AG04450 (cell line): Measurements from ENCODE around the gene MEPE. TPM values are rescaled to one million over a fixed set of nuclear protein-coding genes. Genes with fewer than 3 reads are reported as not detected.

ENCODE experiments used
- CTCF ChIA-PET: fragments of 300-600, 350-600 bp; formaldehyde crosslinking; extraction: SDS; loops from one replicate; lab custom pipeline; 2022; ENCODE audit warnings: antibody characterized with exemption, inconsistent platforms; lab: Charles Lee
- POLR2A ChIA-PET: fragments of 350-600 bp; formaldehyde crosslinking; extraction: SDS; loops from one replicate; lab custom pipeline; 2021; ENCODE audit warnings: antibody characterized with exemption, inconsistent platforms; lab: Yijun Ruan, JAX
- DNase-seq: peaks from one replicate; pipeline ENCODE4 v3.0.0-alpha.2; 2011; ENCODE audit warnings: low read depth, low spot score
- H3K27ac ChIP-seq: one replicate; pipeline ENCODE4 v1.5.1; 2012; ENCODE audit warnings: low read depth, low read length, control low read depth
- H3K27me3 ChIP-seq: one replicate; pipeline ENCODE4 v1.6.0; 2012; ENCODE audit warnings: low read length; ENCODE audit not compliant: control insufficient read depth, insufficient read depth
- H3K4me3 ChIP-seq: 2 replicates; pipeline ENCODE4 v1.5.1; 2011; ENCODE audit warnings: mild to moderate bottlenecking, low read depth, low read length, control low read depth
- H3K9me3 ChIP-seq: 2 replicates; pipeline ENCODE4 v1.5.1; 2012; ENCODE audit warnings: low read length; ENCODE audit not compliant: control insufficient read depth, insufficient read depth
- polyA plus RNA-seq: library from polyadenylated mRNA; depleted of rRNA; stranded (reverse); fragments of >200 nt; gene quantifications from 2 replicates; pipeline ENCODE4 v1.2.3, GENCODE V29; 2011
- TF ChIP-seq, protein P1 (sequence below): IDR thresholded peaks from 2 replicates; pipeline ENCODE4 v1.5.1; 2011; ENCODE audit warnings: low read depth, low read length, control low read depth, inconsistent platforms

Gene MEPE
- polyA plus RNA-seq, 1 experiment: not detected

DNA sequence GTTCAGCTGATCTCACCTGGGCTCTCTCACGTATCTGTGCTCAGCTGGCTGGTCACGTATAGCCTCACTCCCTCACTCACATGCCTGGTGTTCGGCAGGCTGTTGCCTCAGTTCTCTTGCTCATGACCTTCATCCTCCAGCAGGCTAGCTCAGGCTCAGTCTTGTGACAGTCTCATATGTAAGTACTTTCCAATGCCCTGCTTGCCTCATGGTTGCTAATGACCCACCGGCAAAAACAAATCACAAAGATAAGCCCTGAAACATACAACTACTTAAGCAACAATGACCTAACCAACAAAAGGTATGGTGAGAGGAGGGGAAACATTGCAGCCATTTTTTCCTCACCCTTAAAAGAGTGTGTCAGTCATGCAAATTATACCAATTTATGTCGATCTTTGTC lies 25.0 kb downstream of the MEPE start:
- ChIA-PET POLR2A (no interaction called here), CTCF (interaction anchor here (1.0 to 6.3 kb wide), 3 partner anchors 9 to 352 kb away, joined by 3 to 127 read pairs (median 4); no protein-coding TSS in a partner anchor)
- Histone ChIP-seq H3K27me3 (no peaks in the 10 kb centered on the region), H3K4me3 (no peak overlapping the region), H3K27ac (no peak overlapping the region), H3K9me3 (no peaks in the 10 kb centered on the region)
- TF ChIP-seq, protein P1, sequence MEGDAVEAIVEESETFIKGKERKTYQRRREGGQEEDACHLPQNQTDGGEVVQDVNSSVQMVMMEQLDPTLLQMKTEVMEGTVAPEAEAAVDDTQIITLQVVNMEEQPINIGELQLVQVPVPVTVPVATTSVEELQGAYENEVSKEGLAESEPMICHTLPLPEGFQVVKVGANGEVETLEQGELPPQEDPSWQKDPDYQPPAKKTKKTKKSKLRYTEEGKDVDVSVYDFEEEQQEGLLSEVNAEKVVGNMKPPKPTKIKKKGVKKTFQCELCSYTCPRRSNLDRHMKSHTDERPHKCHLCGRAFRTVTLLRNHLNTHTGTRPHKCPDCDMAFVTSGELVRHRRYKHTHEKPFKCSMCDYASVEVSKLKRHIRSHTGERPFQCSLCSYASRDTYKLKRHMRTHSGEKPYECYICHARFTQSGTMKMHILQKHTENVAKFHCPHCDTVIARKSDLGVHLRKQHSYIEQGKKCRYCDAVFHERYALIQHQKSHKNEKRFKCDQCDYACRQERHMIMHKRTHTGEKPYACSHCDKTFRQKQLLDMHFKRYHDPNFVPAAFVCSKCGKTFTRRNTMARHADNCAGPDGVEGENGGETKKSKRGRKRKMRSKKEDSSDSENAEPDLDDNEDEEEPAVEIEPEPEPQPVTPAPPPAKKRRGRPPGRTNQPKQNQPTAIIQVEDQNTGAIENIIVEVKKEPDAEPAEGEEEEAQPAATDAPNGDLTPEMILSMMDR: no peak
- DNase-seq: no peak

DNA sequence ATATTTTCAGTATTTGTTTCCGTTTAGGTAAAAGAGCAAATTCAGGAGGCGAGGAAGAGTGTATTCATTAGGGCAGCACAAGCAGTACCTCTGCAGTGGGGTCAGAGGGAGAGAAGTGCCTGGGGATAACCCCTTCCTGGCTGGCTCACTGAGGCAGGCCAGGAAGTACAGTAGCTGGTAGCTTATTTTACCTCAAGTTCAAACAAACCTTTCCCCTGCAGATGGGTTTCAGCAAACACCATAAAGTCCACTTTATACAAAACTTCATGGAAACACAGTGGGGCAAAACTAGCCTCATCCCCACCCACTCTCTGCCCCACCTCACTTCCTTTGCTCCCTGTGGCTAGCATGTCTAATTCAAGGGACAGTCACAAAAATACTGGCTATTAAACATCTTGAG lies 29.5 kb downstream of the MEPE start:
- ChIA-PET CTCF (no interaction called here), POLR2A (no interaction called here)
- H3K4me3 ChIP-seq: no peak overlapping the region
- no peak overlapping the region for H3K27ac ChIP-seq
- no peak for DNase-seq
- TF ChIP-seq, protein P1: no peak
- no peaks in the 10 kb centered on the region for H3K27me3 ChIP-seq
- H3K9me3 ChIP-seq: no peaks in the 10 kb centered on the region; the same call in 1 of the 2 replicates

DNA sequence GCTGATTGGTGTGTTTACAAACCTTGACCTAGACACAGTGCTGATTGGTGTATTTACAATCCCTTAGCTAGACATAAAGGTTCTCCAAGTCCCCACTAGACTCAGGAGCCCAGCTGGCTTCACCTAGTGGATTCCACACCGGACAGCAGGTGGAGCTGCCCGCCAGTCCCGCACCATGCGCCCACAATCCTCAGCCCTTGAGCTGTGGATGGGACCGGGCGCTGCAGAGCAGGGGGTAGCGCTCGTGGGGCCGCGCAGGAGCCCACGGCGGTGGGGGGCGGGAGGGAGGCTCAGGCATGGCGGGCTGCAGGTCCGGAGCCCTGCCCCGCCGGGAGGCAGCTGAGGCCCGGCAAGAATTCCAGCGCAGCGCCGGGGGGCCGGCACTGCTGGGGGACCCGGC lies 30.7 kb downstream of the MEPE start:
- POLR2A ChIA-PET: no interaction called here
- CTCF ChIA-PET: interaction anchor here (0.9 to 2.1 kb wide), 2 partner anchors 8 to 111 kb away, joined by 3 to 10 read pairs; partner anchors contain the start of gene SPP1
- TF ChIP-seq, protein P1: no peak
- no peaks in the 10 kb centered on the region; the same call in 1 of the 2 replicates for H3K9me3 ChIP-seq
- no peak for DNase-seq
- no peaks in the 10 kb centered on the region for H3K27me3 ChIP-seq
- no peak overlapping the region for H3K27ac ChIP-seq
- no peak overlapping the region for H3K4me3 ChIP-seq

DNA sequence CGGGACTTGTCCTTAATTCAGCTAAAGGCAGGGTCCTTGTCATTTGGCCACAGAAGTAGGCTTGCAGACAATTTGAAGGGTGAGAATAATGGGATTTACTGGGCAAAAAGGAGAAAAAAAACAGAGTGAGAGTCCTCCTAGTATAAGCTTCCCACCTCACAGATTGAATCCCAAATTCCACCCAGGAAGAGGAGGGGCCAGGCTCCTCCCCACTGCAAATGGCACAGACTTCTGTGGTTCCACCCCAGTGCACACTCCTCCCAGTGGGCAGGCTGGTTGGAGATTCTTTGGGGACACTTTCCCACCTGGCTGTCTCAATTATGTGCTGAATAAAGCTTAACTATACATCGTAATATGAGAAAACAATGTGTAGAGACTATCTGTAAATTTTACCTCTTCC lies 31.6 kb downstream of the MEPE start:
- Histone ChIP-seq H3K27ac (no peak overlapping the region), H3K27me3 (no peaks in the 10 kb centered on the region), H3K9me3 (no peaks in the 10 kb centered on the region; the same call in 1 of the 2 replicates), H3K4me3 (no peak overlapping the region)
- TF ChIP-seq, protein P1: no peak
- CTCF ChIA-PET: interaction anchor here (0.9 to 2.1 kb wide), 2 partner anchors 9 to 110 kb away, joined by 3 to 10 read pairs; partner anchors contain the start of gene SPP1
- POLR2A ChIA-PET: no interaction called here
- no peak for DNase-seq

DNA sequence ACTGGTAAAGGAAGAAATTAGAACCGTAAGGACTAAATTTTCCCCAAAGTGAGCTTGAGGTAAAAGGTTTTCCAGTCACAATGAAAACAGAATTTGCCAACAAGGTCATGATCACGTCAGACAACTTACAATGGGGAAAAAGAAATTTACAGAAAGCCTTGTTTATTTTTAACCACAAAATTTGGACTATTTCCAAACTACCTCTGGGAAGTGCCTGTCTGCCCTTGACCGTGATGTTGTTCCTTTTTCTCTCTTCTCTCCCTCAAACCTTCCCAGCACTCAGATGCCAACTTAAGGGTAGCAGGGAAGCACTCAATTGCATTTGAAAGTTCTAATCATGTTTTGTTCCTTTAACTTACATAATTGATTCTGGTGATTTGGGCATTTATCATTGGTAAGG lies 32.5 kb downstream of the MEPE start:
- ChIA-PET CTCF (interaction anchor here (1.0 kb wide), 1 partner anchor 12 kb away, joined by 4 read pairs; no protein-coding TSS in a partner anchor), POLR2A (no interaction called here)
- Histone ChIP-seq H3K27ac (no peak overlapping the region), H3K4me3 (no peak overlapping the region), H3K9me3 (no peaks in the 10 kb centered on the region; the same call in 1 of the 2 replicates), H3K27me3 (no peaks in the 10 kb centered on the region)
- DNase-seq: no peak
- TF ChIP-seq, protein P1: no peak
